Stomach (tissue), 4 donors: Measurements from ENCODE around the gene INSYN2B.

Experiments used
- CTCF ChIP-seq, 7 experiments: fragments of 450-650 bp in 4 of 7; fragments of 200-600 bp in 3 of 7; sonication (generic) in 3 of 7; IDR thresholded peaks; one replicate each; pipeline ENCODE4 v1.5.1; 2016 to 2019; ENCODE audit warnings: antibody characterized with exemption in 7 of 7, control low read depth in 2 of 7, mild to moderate bottlenecking in 1 of 7
- POLR2A ChIP-seq, 4 donors: fragments of 450-650 bp; IDR thresholded peaks; one replicate each; pipeline ENCODE4 v1.6.1; 2016; ENCODE audit warnings: antibody characterized with exemption in 4 of 4, control low read depth in 2 of 4, mild to moderate bottlenecking in 1 of 4, moderate library complexity in 1 of 4

- TF ChIP-seq CTCF (IDR thresholded peaks at IDR 0.05) (no peak), POLR2A (IDR thresholded peaks at IDR 0.05) (no peak)
Measured at GRCh38 chr5:170012622-170013021, 32.3 kb upstream of the INSYN2B start.
